Measurements from ENCODE around the gene SLC7A6.

GRCh38 chr16:68255712-68256111, 8.6 kb upstream of the SLC7A6 start:
- TF ChIP-seq CTCF (IDR thresholded peaks at IDR 0.05) = no peak
- TF ChIP-seq POLR2AphosphoS5 (IDR thresholded peaks at IDR 0.05) = no peak
- no peak for TF ChIP-seq POLR2A (IDR thresholded peaks at IDR 0.05)

All from prostate gland (tissue), 2 donors.